Smooth muscle cell (in vitro differentiated cells): ENCODE data around the gene ANXA9. TPM values are rescaled to one million over a fixed set of nuclear protein-coding genes. Genes with fewer than 3 reads are reported as not detected.

Source experiments
- DNase-seq: peaks from one replicate; lab custom pipeline; 2025; ENCODE audit not compliant: unreplicated experiment; lab: John Stamatoyannopoulos, UW
- H2AFZ ChIP-seq: fragments of 200-600 bp; sonication (generic); 2 replicates; pipeline ENCODE4 v1.6.0; 2016; ENCODE audit warnings: antibody characterized with exemption, low read depth, mild to moderate bottlenecking
- H3F3A ChIP-seq: fragments of 200-600 bp; sonication (generic); 2 replicates; pipeline ENCODE4 v1.6.0; 2017; ENCODE audit warnings: antibody characterized with exemption, low read depth
- H3K27ac ChIP-seq: fragments of 200-600 bp; sonication (generic); 2 replicates; pipeline ENCODE4 v1.5.1; 2016; ENCODE audit warnings: low read depth, mild to moderate bottlenecking
- H3K27me3 ChIP-seq: fragments of 200-600 bp; sonication (generic); 2 replicates; pipeline ENCODE4 v1.6.1; 2016; ENCODE audit warnings: low read depth, mild to moderate bottlenecking
- H3K36me3 ChIP-seq: fragments of 200-600 bp; sonication (generic); 2 replicates; pipeline ENCODE4 v1.5.1; 2016; ENCODE audit warnings: low read depth
- H3K4me1 ChIP-seq: fragments of 200-600 bp; sonication (generic); 2 replicates; pipeline ENCODE4 v1.5.1; 2016; ENCODE audit warnings: low read depth
- H3K4me2 ChIP-seq: fragments of 200-600 bp; sonication (generic); 2 replicates; pipeline ENCODE4 v1.6.0; 2016; ENCODE audit warnings: mild to moderate bottlenecking
- H3K4me3 ChIP-seq: fragments of 200-600 bp; sonication (generic); 2 replicates; pipeline ENCODE4 v1.5.1; 2016; ENCODE audit warnings: mild to moderate bottlenecking
- H3K79me2 ChIP-seq: fragments of 200-600 bp; sonication (generic); 2 replicates; pipeline ENCODE4 v1.6.0; 2016; ENCODE audit warnings: low read depth, mild to moderate bottlenecking
- H3K9ac ChIP-seq: fragments of 200-600 bp; sonication (generic); 2 replicates; pipeline ENCODE4 v1.6.0; 2016; ENCODE audit warnings: low read depth
- H3K9me3 ChIP-seq: fragments of 200-600 bp; sonication (generic); replicated peaks from 2 replicates; pipeline ENCODE4 v1.5.1; 2016; ENCODE audit warnings: low read depth
- H4K20me1 ChIP-seq: fragments of 200-600 bp; sonication (generic); 2 replicates; pipeline ENCODE4 v1.6.0; 2016; ENCODE audit warnings: low read depth
- WGBS: methylation state at CpG from one replicate; pipeline ENCODE4 v1.1.7; 2016; ENCODE audit warnings: low lambda C conversion rate; 5-methylcytosine and 5-hydroxymethylcytosine counted together
- polyA plus RNA-seq: library from polyadenylated mRNA; unstranded; fragments of >200 nt; fragmentation: Nextera tagmentation; extraction: Ambion mirVana; gene quantifications from 2 replicates; pipeline ENCODE4 v1.2.1, GENCODE V29; 2016
- total RNA-seq: library from RNA; depleted of rRNA; stranded (reverse); fragments of >200 nt; gene quantifications from 2 replicates; pipeline ENCODE4 v1.2.3, GENCODE V29; 2014
- TF ChIP-seq, protein P1 (sequence below): fragments of 200-600 bp; sonication (generic); IDR thresholded peaks from 2 replicates; pipeline ENCODE4 v1.5.1; 2017; ENCODE audit warnings: borderline replicate concordance, mild to moderate bottlenecking, antibody characterized with exemption; ENCODE audit not compliant: insufficient read depth, poor library complexity, severe bottlenecking

ANXA9 gene
- total and polyA plus RNA-seq, 2 experiments from 2014 or later: 0.31 to 2.6 TPM

DNA sequence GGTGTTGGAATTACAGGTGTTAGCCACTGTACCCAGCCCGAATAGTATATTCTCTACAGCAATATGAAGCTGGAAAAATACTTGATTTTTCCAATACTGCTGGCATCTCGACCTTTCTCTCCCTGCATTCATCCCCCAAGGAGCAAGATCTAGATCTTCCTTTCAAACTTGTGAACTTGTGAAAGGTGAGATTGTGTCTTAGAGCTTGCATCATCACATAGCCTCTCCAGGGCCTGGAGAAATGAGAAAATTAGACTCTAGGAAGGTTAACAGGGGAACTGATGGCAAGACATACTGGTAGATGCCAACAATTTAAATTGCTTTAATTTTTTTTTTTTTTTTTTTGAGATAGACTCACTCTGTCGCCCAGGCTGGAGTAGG is 28.2 kb downstream of the ANXA9 start:
- Histone ChIP-seq H3K9me3 (no peaks in the 10 kb centered on the region), H4K20me1 (no peaks in the 10 kb centered on the region), H3K4me1 (peaks cover 15% of the 10 kb centered on the region), H3K36me3 (no peaks in the 10 kb centered on the region), H3K4me3 (no peak overlapping the region), H2AFZ (no peak overlapping the region), H3F3A (peaks cover 7% of the 10 kb centered on the region), H3K9ac (no peak overlapping the region), H3K27me3 (no peaks in the 10 kb centered on the region), H3K4me2 (no peak overlapping the region), H3K79me2 (peaks cover 24% of the 10 kb centered on the region), H3K27ac (no peak overlapping the region)
- no peak for DNase-seq
- WGBS: 94% methylated on average over 3 of the region's 3 CpGs
- TF ChIP-seq, protein P1, sequence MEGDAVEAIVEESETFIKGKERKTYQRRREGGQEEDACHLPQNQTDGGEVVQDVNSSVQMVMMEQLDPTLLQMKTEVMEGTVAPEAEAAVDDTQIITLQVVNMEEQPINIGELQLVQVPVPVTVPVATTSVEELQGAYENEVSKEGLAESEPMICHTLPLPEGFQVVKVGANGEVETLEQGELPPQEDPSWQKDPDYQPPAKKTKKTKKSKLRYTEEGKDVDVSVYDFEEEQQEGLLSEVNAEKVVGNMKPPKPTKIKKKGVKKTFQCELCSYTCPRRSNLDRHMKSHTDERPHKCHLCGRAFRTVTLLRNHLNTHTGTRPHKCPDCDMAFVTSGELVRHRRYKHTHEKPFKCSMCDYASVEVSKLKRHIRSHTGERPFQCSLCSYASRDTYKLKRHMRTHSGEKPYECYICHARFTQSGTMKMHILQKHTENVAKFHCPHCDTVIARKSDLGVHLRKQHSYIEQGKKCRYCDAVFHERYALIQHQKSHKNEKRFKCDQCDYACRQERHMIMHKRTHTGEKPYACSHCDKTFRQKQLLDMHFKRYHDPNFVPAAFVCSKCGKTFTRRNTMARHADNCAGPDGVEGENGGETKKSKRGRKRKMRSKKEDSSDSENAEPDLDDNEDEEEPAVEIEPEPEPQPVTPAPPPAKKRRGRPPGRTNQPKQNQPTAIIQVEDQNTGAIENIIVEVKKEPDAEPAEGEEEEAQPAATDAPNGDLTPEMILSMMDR: no peak

GRCh38 chr1:151011154-151011850 is 29.2 kb downstream of the ANXA9 start:
- TF ChIP-seq, protein P1: no peak
- Histone ChIP-seq H3K9me3 (no peaks in the 10 kb centered on the region), H3K4me1 (peaks cover 5% of the 10 kb centered on the region), H3K79me2 (peaks cover 27% of the 10 kb centered on the region), H2AFZ (no peak overlapping the region), H3K9ac (no peak overlapping the region), H3K4me2 (no peak overlapping the region), H4K20me1 (no peaks in the 10 kb centered on the region), H3K4me3 (no peak overlapping the region), H3K36me3 (no peaks in the 10 kb centered on the region), H3K27me3 (no peaks in the 10 kb centered on the region), H3K27ac (peak overlapping the region; percentile 1), H3F3A (peaks cover 7% of the 10 kb centered on the region)
- 86% methylated on average over 4 of the region's 4 CpGs for WGBS
- no peak for DNase-seq

- Histone ChIP-seq H3F3A (peaks cover under 1% of the 10 kb centered on the region), H3K36me3 (no peaks in the 10 kb centered on the region), H3K27ac (no peak overlapping the region), H3K4me3 (no peak overlapping the region), H3K9ac (no peak overlapping the region), H3K27me3 (no peaks in the 10 kb centered on the region), H2AFZ (no peak overlapping the region), H3K4me2 (no peak overlapping the region), H3K79me2 (peaks cover 27% of the 10 kb centered on the region), H4K20me1 (no peaks in the 10 kb centered on the region), H3K9me3 (no peaks in the 10 kb centered on the region), H3K4me1 (peaks cover 5% of the 10 kb centered on the region)
- DNase-seq: no peak
- WGBS: 94% methylated on average over 14 of the region's 14 CpGs
- TF ChIP-seq, protein P1: no peak
Measured at GRCh38 chr1:151012684-151013471, 30.8 kb downstream of the ANXA9 start.
